Effector memory CD8-positive, alpha-beta T cell (primary cell): ENCODE results near the gene HAGHL.
A peak's percentile ranks its signal among the peaks of the same experiment; 100 is the strongest.
"Not testable (repeated sequence)": the region's sequence is repeated elsewhere in the genome, so short reads cannot be mapped to it uniquely, and the experiment has no call there.

Experiments used
- ATAC-seq: fragments of 150-1000 bp; cut with Tn5 transposase; replicated peaks from 2 replicates; pipeline ENCODE4 v1.10.0; 2021; ENCODE audit warnings: mild to moderate bottlenecking, moderate library complexity
- DNase-seq, 3 experiments: peaks; one replicate each; pipeline ENCODE4 v3.0.0; 2021
- H3K27ac Mint-ChIP-seq, 2 donors: one replicate each; pipeline ENCODE4 v1.8.0; 2022; ENCODE audit warnings: mild to moderate bottlenecking in 2 of 2, mixed read lengths in 2 of 2, moderate library complexity in 2 of 2
- H3K27me3 Mint-ChIP-seq, 2 donors: one replicate each; pipeline ENCODE4 v1.8.0; 2022; ENCODE audit warnings: mixed read lengths in 2 of 2
- H3K36me3 Mint-ChIP-seq: one replicate; pipeline ENCODE4 v1.8.0; 2022; ENCODE audit warnings: mild to moderate bottlenecking, moderate library complexity, mixed read lengths; ENCODE audit not compliant: insufficient read depth
- H3K4me1 Mint-ChIP-seq, 2 donors: one replicate each; pipeline ENCODE4 v1.8.0; 2022; ENCODE audit warnings: low read depth in 2 of 2, mixed read lengths in 2 of 2
- H3K4me3 Mint-ChIP-seq, 2 donors: one replicate each; pipeline ENCODE4 v1.8.0; 2022; ENCODE audit warnings: mild to moderate bottlenecking in 2 of 2, mixed read lengths in 2 of 2, moderate library complexity in 2 of 2
- H3K9me3 Mint-ChIP-seq, 2 donors: one replicate each; pipeline ENCODE4 v1.8.0; 2022; ENCODE audit warnings: mixed read lengths in 2 of 2

Gene HAGHL

DNA sequence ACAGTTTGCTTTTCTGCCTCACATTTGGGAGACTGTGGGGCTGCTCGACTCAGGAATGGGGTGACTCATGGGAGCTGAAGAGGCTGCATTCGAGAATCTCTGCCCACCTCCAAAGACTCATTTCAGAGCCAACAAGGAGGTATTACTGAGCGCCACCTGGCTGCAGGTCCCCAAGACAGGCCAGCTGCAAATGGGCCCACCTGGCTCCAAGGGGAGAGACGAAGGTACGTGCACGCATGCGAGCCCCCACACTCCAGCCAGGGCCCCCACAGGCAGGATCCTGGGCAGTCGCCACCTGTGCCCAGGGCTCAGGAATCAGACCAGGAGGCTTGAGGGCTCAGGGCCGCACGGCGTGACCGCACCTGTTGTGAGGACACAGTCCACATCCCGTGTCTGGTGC, 6.0 kb downstream of the HAGHL start:
- no peak for DNase-seq
- H3K9me3 Mint-ChIP-seq = no peaks in the 10 kb centered on the region
- no peak for ATAC-seq
- peaks cover 44% of the 10 kb centered on the region for H3K36me3 Mint-ChIP-seq
- H3K27me3 Mint-ChIP-seq = no peaks in the 10 kb centered on the region
- H3K4me3 Mint-ChIP-seq = no peak overlapping the region
- H3K4me1 Mint-ChIP-seq = peaks cover 0 to 1% of the 10 kb centered on the region in 2 donors
- no peak overlapping the region for H3K27ac Mint-ChIP-seq

DNA sequence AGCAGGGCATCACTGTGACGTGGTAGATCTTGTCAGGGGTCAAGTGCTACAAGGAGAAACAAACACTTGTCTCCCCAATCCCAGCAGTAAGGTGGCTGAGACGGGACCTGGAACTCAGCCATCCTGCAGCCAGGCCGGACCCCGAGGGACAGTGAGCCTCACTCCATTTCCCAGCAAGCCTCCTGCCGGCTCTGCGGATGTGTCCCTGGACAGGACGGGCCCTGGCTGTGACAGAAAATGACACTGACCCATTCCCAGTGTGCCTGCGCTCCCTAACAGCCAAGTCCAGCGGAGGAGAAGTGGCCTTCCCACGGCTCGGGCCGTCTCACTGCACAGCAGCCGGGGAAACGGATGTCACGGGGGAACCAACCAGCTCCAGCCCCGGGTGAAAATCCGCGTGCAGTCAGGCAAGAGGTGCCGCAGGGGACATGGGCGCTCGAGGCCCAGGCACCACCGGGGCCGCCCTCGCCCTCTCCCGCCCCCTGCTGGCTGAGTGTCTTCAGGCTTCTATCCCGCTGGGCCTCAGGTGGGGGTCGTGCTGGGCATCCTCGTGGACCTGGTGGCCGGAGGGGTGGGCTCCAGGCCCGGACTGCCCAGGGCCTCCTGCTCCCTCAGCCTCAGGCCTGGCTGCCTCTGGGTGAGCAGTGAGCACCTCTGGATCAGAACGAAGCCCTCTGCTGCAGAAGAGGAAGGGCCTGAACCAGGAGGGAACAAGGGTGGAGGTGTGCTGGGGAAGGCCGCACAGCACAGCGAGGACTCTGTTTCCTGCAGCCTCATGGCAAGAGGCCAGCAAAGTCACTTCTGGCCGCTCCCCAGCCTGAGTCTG, 6.7 kb downstream of the HAGHL start:
- Mint-ChIP-seq H3K9me3 (no peaks in the 10 kb centered on the region), H3K27ac (no peak overlapping the region), H3K4me3 (no peak overlapping the region), H3K27me3 (no peaks in the 10 kb centered on the region), H3K36me3 (peaks cover 44% of the 10 kb centered on the region), H3K4me1 (peaks cover 0 to 1% of the 10 kb centered on the region in 2 donors)
- ATAC-seq (no peak), DNase-seq (no peak)

- no peak for ATAC-seq
- H3K27me3 Mint-ChIP-seq = no peaks in the 10 kb centered on the region
- no peak overlapping the region for H3K27ac Mint-ChIP-seq
- H3K4me1 Mint-ChIP-seq = peaks cover 0 to 1% of the 10 kb centered on the region in 2 donors
- no peaks in the 10 kb centered on the region for H3K9me3 Mint-ChIP-seq
- H3K36me3 Mint-ChIP-seq = peaks cover 39% of the 10 kb centered on the region
- DNase-seq = no peak
- H3K4me3 Mint-ChIP-seq = no peak overlapping the region
Observed at GRCh38 chr16:734208-734980, 7.5 kb downstream of the HAGHL start.

- Mint-ChIP-seq H3K9me3 (no peaks in the 10 kb centered on the region), H3K27ac (peak overlapping the region in 1 of 2 donors; percentile 44), H3K4me3 (no peak overlapping the region), H3K27me3 (no peaks in the 10 kb centered on the region), H3K4me1 (peaks cover 0 to 4% of the 10 kb centered on the region in 2 donors), H3K36me3 (peaks cover 34% of the 10 kb centered on the region)
- ATAC-seq = no peak
- DNase-seq = no peak
Observed at GRCh38 chr16:734981-735881, 8.3 kb downstream of the HAGHL start.

GRCh38 chr16:735982-736453, 9.1 kb downstream of the HAGHL start:
- Mint-ChIP-seq H3K4me1 (peaks cover 0 to 4% of the 10 kb centered on the region in 2 donors), H3K4me3 (no peak overlapping the region), H3K9me3 (no peaks in the 10 kb centered on the region), H3K27ac (no peak overlapping the region), H3K36me3 (peaks cover 35% of the 10 kb centered on the region), H3K27me3 (no peaks in the 10 kb centered on the region)
- no peak for DNase-seq
- no peak for ATAC-seq

GRCh38 chr16:736936-737481, 10.1 kb downstream of the HAGHL start:
- peaks cover 0 to 4% of the 10 kb centered on the region in 2 donors for H3K4me1 Mint-ChIP-seq
- DNase-seq = no peak
- no peaks in the 10 kb centered on the region for H3K27me3 Mint-ChIP-seq
- no peak overlapping the region for H3K27ac Mint-ChIP-seq
- no peak overlapping the region for H3K4me3 Mint-ChIP-seq
- no peak for ATAC-seq
- H3K9me3 Mint-ChIP-seq = no peaks in the 10 kb centered on the region
- H3K36me3 Mint-ChIP-seq = peaks cover 41% of the 10 kb centered on the region

DNA sequence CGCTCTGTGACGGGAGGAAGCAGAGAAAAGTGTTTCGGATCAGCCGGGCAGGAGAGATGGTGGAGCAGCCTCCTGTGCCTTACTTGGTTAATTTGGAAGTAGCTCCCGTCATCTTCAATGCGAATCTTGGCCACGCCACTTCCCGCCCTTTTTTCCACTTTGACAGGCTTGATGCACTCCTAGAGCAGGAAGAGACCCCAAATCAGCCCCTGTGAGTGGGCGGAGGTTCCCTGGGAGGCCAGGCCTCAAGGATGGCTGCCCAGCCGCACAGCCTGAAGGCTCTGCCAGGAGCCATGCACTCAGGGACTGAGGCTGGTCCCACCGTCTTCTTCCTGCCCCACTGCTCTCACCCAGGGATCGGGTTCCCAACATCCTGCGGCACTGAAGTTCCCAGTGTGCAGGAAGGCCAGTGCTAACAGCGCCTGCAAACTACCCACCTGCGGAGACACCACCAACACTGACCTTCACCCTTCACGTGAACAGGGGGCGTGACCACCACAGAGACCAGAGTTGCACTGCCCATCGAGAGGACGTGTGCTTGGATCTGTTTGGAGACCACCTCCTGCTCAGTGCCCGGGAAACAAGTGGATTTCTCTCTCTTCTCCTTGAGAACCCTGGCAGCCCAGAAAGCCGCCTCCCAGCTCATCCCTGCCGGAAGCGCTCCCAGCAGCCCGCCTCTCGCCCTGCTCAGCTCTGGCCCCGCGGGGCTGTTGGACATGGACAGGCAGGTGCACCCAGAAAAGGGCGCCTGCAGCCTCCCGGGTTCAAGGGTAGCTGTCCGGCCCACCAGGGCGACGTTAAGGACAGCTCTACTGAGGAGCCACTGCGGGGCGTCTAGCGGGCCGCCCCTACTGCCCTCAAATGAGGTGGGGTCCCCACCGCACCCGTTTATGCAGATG, 12.9 kb downstream of the HAGHL start:
- ATAC-seq (no peak), DNase-seq (no peak)
- H3K36me3 Mint-ChIP-seq = peaks cover 30% of the 10 kb centered on the region
- H3K4me3 Mint-ChIP-seq = peak overlapping the region; percentile 73 to 76
- peaks cover 0 to 3% of the 10 kb centered on the region in 2 donors for H3K4me1 Mint-ChIP-seq
- H3K27ac Mint-ChIP-seq = peak overlapping the region; percentile 51 to 56
- no peaks in the 10 kb centered on the region for H3K9me3 Mint-ChIP-seq
- H3K27me3 Mint-ChIP-seq = no peaks in the 10 kb centered on the region

GRCh38 chr16:740459-740763, 13.5 kb downstream of the HAGHL start:
- Mint-ChIP-seq H3K9me3 (no peaks in the 10 kb centered on the region), H3K4me3 (peak overlapping the region; percentile 73 to 76), H3K27me3 (no peaks in the 10 kb centered on the region), H3K36me3 (peaks cover 27% of the 10 kb centered on the region), H3K27ac (peak overlapping the region; percentile 46 to 51), H3K4me1 (peaks cover 0 to 3% of the 10 kb centered on the region in 2 donors)
- peak; percentile 14 for ATAC-seq
- DNase-seq = no peak

- DNase-seq (peak; percentile 87 to 92 (median 92)), ATAC-seq (peak; percentile 93)
- no peaks in the 10 kb centered on the region for H3K9me3 Mint-ChIP-seq
- peaks cover 27% of the 10 kb centered on the region for H3K36me3 Mint-ChIP-seq
- H3K4me3 Mint-ChIP-seq = peak within 1 kb of the TSS; percentile 73 to 76
- no peaks in the 10 kb centered on the region for H3K27me3 Mint-ChIP-seq
- H3K27ac Mint-ChIP-seq = peak within 1 kb of the TSS; percentile 46 to 51
- H3K4me1 Mint-ChIP-seq = peaks cover 0 to 3% of the 10 kb centered on the region in 2 donors
Observed at GRCh38 chr16:740764-741505, 14.0 kb downstream of the HAGHL start, which contains the start of gene CIAO3. Gene CIAO3, minus strand, starts transcription at chr16:740997. Its CDS starts 12 bp downstream, at chr16:740985.

DNA sequence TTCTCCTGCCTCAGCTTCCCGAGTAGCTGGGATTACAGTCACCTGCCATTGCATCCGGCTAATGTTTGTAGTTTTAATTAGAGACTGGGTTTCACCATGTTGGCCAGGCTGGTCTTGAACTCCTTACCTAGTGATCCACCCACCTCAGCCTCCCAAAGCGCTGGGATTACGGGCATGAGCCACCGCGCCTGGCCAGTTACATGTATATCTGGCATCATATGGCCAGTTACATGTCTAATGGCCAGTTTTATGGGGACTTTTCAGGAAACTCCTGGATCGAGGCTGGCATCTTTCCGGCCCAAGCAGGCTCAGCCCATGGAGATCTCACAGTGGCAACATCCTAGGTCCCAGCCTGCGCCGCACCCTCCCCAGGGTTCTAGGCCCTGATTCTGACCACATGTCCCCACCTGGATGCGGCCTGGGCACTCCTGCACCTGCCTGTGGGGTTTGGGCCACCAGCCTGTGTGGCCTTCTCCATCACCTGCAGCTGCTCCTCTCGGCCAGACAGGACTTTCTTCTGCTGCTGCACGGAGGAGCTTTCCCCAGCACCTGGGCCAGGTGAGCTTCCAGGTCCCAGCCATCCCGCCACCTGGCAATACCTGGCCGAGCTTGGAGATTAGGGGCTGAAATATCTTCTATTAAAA, 15.2 kb downstream of the HAGHL start:
- ATAC-seq (no peak), DNase-seq (no peak)
- Mint-ChIP-seq H3K4me1 (peaks cover 0 to 3% of the 10 kb centered on the region in 2 donors), H3K36me3 (peaks cover 20% of the 10 kb centered on the region), H3K4me3 (peak overlapping the region; percentile 73 to 76), H3K9me3 (no peaks in the 10 kb centered on the region), H3K27ac (peak overlapping the region in 1 of 2 donors; percentile 51), H3K27me3 (no peaks in the 10 kb centered on the region)

- H3K9me3 Mint-ChIP-seq, DNase-seq, H3K4me1 Mint-ChIP-seq, H3K4me3 Mint-ChIP-seq, H3K27me3 Mint-ChIP-seq, ATAC-seq, H3K27ac Mint-ChIP-seq: not testable (repeated sequence)
- peaks cover 15% of the 10 kb centered on the region for H3K36me3 Mint-ChIP-seq
Observed at GRCh38 chr16:742894-743293, 16.0 kb downstream of the HAGHL start.
